NCI-H345 treated with DMSO at 0.1 percent for 48 hours (cell line): Measurements from ENCODE around the gene FAH.

Source experiments
- DNase-seq: peaks from one replicate; lab custom pipeline; 2025; ENCODE audit not compliant: unreplicated experiment; lab: John Stamatoyannopoulos, UW

FAH gene

GRCh38 chr15:80172401-80172800 is 19.6 kb downstream of the FAH start:
- DNase-seq = no peak

GRCh38 chr15:80173022-80173759 is 20.4 kb downstream of the FAH start:
- DNase-seq = no peak

- DNase-seq = no peak
Measured at GRCh38 chr15:80174017-80174746, 21.4 kb downstream of the FAH start.

- no peak for DNase-seq
Measured at GRCh38 chr15:80175436-80175835, 22.6 kb downstream of the FAH start.

GRCh38 chr15:80176443-80176842 is 23.6 kb downstream of the FAH start:
- DNase-seq = no peak

GRCh38 chr15:80177156-80177555 is 24.4 kb downstream of the FAH start:
- no peak for DNase-seq

- DNase-seq = no peak
Measured at GRCh38 chr15:80179025-80179759, 26.4 kb downstream of the FAH start.

GRCh38 chr15:80179935-80180334 is 27.1 kb downstream of the FAH start:
- DNase-seq = no peak

- DNase-seq = no peak
Measured at GRCh38 chr15:80180468-80180867, 27.7 kb downstream of the FAH start.

GRCh38 chr15:80180986-80181385 is 28.2 kb downstream of the FAH start:
- DNase-seq = no peak

GRCh38 chr15:80182611-80183261 is 29.9 kb downstream of the FAH start:
- DNase-seq = no peak

GRCh38 chr15:80183306-80183705 is 30.5 kb downstream of the FAH start:
- no peak for DNase-seq

- DNase-seq = no peak
Measured at GRCh38 chr15:80183886-80184285, 31.1 kb downstream of the FAH start.

- no peak for DNase-seq
Measured at GRCh38 chr15:80184554-80184953, 31.8 kb downstream of the FAH start.

GRCh38 chr15:80185152-80185551 is 32.4 kb downstream of the FAH start:
- DNase-seq = no peak

- DNase-seq = no peak
Measured at GRCh38 chr15:80186066-80186465, 33.3 kb downstream of the FAH start.

- no peak for DNase-seq
Measured at GRCh38 chr15:80186597-80186996, 33.8 kb downstream of the FAH start.

- DNase-seq = no peak
Measured at GRCh38 chr15:80188251-80188650, 35.5 kb downstream of the FAH start.

- no peak for DNase-seq
Measured at GRCh38 chr15:80191198-80191597, 38.4 kb downstream of the FAH start.

- DNase-seq = no peak
Measured at GRCh38 chr15:80191897-80192595, 39.2 kb downstream of the FAH start.

- no peak for DNase-seq
Measured at GRCh38 chr15:80194186-80194585, 41.4 kb downstream of the FAH start.
